Ovary (tissue), 9 donors: ENCODE measurements around the gene REM2. TPM values are rescaled to one million over a fixed set of nuclear protein-coding genes. Genes with fewer than 3 reads are reported as not detected.
A peak's percentile ranks its signal among the peaks of the same experiment; 100 is the strongest.

Experiments used
- DNase-seq, 5 donors: peaks; one replicate each; pipeline ENCODE4 v3.0.0-alpha.2; 2019 to 2020
- H3K27ac ChIP-seq, 2 donors: fragments of 200-600 bp; one replicate each; pipeline versions ENCODE4 v1.5.1 to v1.8.0; 2019 to 2022
- H3K27me3 ChIP-seq: fragments of 200-600 bp; one replicate; pipeline ENCODE4 v1.8.0; 2022
- H3K36me3 ChIP-seq: fragments of 200-600 bp; sonication (generic); one replicate; pipeline ENCODE4 v1.5.1; 2019
- H3K4me1 ChIP-seq: one replicate; pipeline ENCODE4 v1.8.1; 2013; ENCODE audit warnings: mild to moderate bottlenecking, moderate library complexity; ENCODE audit not compliant: insufficient read depth
- H3K4me3 ChIP-seq: fragments of 200-600 bp; sonication (generic); one replicate; pipeline ENCODE4 v1.5.1; 2017
- H3K9me3 ChIP-seq, 2 donors: fragments of 200-600 bp in 1 of 2; sonication (generic) in 1 of 2; one replicate each; pipeline versions ENCODE4 v1.5.1 to v1.8.1; 2013 to 2019; ENCODE audit warnings: mild to moderate bottlenecking in 1 of 2, moderate library complexity in 1 of 2
- EP300 ChIP-seq: sonication (generic); formaldehyde crosslinking; IDR thresholded peaks from one replicate; pipeline ENCODE4 v1.6.1; 2017; ENCODE audit warnings: antibody characterized with exemption
- POLR2A ChIP-seq: fragments of 450-650 bp; IDR thresholded peaks from one replicate; pipeline ENCODE4 v1.6.1; 2017; ENCODE audit warnings: antibody characterized with exemption, mild to moderate bottlenecking, moderate library complexity
- WGBS, 3 donors: extraction: QIAGEN DNeasy Blood & Tissue Kit in 1 of 3; methylation state at CpG; one replicate each; pipeline versions ENCODE4 v1.1.5 to v1.1.7; 2013 to 2017; 5-methylcytosine and 5-hydroxymethylcytosine counted together
- intact Hi-C, 4 donors: fragments of 100-400 bp; cut with DNase I; formaldehyde crosslinking; loops; one replicate each; pipeline versions ENCODE4 v1.11.0 to v1.15.1; 2022 to 2023
- polyA plus RNA-seq, 2 donors: library from polyadenylated mRNA; stranded (reverse); fragments of 200-250 nt in 1 of 2; fragments of 350-450 nt in 1 of 2; fragmentation: Illumina TruSeq in 1 of 2; extraction: RNeasy Lipid Tissue Mini Kit (QIAGEN cat#74804) in 1 of 2; gene quantifications; one replicate each; pipeline ENCODE4 v1.2.3, GENCODE V29; 2013 to 2014
- total RNA-seq, 7 donors: library from RNA; depleted of rRNA in 2 of 7; stranded (reverse); fragments of >200 nt in 2 of 7; fragmentation: NEBNext Ultra II Directional in 3 of 7; extraction: Animal tissue kit (Norgen Biotek cat#: 25700) in 3 of 7; gene quantifications; one replicate each; pipeline versions ENCODE4 v1.1.0 to v1.2.4, GENCODE V29; 2016 to 2023
- TF ChIP-seq, protein P1 (sequence below), 3 donors: fragments of 450-650 bp in 2 of 3; fragments of 200-600 bp in 1 of 3; IDR thresholded peaks; one replicate each; pipeline versions ENCODE4 v1.5.1 to v1.8.0; 2016 to 2022; ENCODE audit warnings: antibody characterized with exemption in 3 of 3, mild to moderate bottlenecking in 1 of 3
- donor health status: DM: no; HTN: no; CAD: no; lungs with moderate emphysema.
- donor health status: DM: no; HTN: no; CAD: no.
- donor health status: Bipolar disorder and iron deficiency.
- donor health status: DM: yes; HTN: yes; CAD: no.
- donor health status: DM: no; HTN: no; CAD: no.
- donor health status: DM: yes; HTN: yes; CAD: no.

Gene REM2
- total and polyA plus RNA-seq, 9 donors, result 0.12 to 1.1 (median 0.66) TPM

DNA sequence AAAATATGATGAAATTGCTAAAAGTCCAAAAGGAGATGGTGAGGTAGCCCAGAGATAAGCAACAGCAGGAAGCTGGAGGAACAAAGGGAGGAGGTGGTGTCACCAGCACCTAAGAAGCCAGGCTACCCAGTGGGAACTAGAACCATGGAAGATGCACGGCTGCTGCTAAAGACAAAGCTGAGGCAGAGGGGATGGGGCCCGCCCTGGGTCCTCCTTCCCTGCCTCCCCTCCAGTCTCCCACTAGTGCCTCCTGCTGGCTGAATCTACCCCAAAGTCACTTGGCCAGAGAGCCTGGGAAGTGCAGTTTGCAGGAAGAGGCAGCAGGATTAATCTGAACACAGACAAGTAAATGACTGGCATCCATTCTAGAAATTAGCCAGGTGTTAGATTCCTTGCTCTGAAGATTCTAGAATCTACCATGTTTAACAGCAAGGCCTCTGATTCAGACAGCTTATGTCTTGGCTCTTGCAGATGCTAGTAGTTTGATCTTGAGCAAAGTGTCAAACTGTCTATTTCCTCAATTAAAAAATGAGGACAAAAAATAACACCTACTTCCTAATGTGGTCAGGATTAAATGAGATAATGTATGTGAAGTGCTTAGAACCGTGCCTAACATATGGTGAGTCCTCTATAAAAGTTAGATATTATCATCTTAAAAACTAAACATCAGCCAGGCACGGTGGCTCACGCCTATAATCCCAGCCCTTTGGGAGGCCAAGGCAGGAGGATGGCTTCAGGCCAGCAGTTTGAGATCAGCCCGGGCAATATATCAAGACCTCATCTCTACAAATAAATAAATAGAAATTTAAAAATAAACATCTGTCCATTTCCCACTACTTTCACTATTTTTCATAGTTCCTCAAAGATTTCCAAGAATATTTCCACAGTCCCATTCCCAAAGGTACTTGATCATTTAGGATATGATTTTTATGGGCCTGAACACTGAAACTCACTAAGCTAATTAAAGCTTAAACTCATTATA, 17.3 kb upstream of the REM2 start:
- no peak overlapping the region for H3K4me3 ChIP-seq
- no peaks in the 10 kb centered on the region for H3K36me3 ChIP-seq
- TF ChIP-seq, protein P1, sequence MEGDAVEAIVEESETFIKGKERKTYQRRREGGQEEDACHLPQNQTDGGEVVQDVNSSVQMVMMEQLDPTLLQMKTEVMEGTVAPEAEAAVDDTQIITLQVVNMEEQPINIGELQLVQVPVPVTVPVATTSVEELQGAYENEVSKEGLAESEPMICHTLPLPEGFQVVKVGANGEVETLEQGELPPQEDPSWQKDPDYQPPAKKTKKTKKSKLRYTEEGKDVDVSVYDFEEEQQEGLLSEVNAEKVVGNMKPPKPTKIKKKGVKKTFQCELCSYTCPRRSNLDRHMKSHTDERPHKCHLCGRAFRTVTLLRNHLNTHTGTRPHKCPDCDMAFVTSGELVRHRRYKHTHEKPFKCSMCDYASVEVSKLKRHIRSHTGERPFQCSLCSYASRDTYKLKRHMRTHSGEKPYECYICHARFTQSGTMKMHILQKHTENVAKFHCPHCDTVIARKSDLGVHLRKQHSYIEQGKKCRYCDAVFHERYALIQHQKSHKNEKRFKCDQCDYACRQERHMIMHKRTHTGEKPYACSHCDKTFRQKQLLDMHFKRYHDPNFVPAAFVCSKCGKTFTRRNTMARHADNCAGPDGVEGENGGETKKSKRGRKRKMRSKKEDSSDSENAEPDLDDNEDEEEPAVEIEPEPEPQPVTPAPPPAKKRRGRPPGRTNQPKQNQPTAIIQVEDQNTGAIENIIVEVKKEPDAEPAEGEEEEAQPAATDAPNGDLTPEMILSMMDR (IDR thresholded peaks at IDR 0.05), result no peak
- TF ChIP-seq EP300, result no peak
- peaks cover 1% of the 10 kb centered on the region for H3K4me1 ChIP-seq
- no peak overlapping the region for H3K27ac ChIP-seq
- peak in 1 of 5 donors; percentile 26 for DNase-seq
- no peaks in the 10 kb centered on the region for H3K27me3 ChIP-seq
- H3K9me3 ChIP-seq, result no peaks in the 10 kb centered on the region
- WGBS, 3 donors, result 35 to 46% (median 42%) methylated on average over 6 of the region's 6 CpGs
- intact Hi-C loops, result no loop called here

- H3K9me3 ChIP-seq, result no peaks in the 10 kb centered on the region
- WGBS, 3 donors, result 94 to 95% (median 94%) methylated on average over 5 of the region's 5 CpGs
- DNase-seq, result no peak
Observed at GRCh38 chr14:22866874-22867273, 16.1 kb upstream of the REM2 start.

DNA sequence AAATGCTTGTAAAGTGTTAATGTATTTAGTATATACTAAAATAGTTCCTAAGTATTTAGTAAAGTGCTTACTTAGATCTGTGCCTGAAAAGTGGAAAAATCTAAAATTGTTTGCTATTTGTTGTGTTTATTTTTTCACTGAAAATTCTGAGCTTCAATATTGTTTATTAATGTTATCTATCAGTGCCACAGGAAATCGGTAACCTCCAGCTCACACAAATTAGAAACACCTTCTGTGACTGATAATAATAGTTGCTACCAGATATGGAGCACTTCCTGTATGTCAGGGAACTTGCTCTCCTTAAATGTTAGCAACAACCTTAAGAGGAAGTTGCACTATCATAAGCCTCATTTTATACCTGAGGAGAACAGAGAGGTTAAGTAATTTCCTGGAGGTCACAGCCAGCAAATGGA, 12.2 kb upstream of the REM2 start:
- DNase-seq, result no peak
- H3K27me3 ChIP-seq, result no peaks in the 10 kb centered on the region
- H3K4me3 ChIP-seq, result peak overlapping the region; percentile 86
- intact Hi-C loops, result loop anchor here in 2 of 4 donors (5.0 to 10.0 kb wide), 2 partner anchors 114 to 116 kb away; partner anchors contain the start of gene AJUBA (in 1 of the 2)
- H3K36me3 ChIP-seq, result no peaks in the 10 kb centered on the region
- H3K4me1 ChIP-seq, result peaks cover 4% of the 10 kb centered on the region
- H3K9me3 ChIP-seq, result no peaks in the 10 kb centered on the region
- WGBS, 3 donors, result 0% methylated on average over 1 of the region's 1 CpG
- peak overlapping the region; percentile 96 to 98 for H3K27ac ChIP-seq
- TF ChIP-seq, protein P1 (IDR thresholded peaks at IDR 0.05), result no peak
- TF ChIP-seq EP300, result no peak
- no peak for TF ChIP-seq POLR2A

More at GRCh38 chr14:22866874-22867273, 16.1 kb upstream of the REM2 start:
- TF ChIP-seq EP300, result no peak
- TF ChIP-seq, protein P1 (IDR thresholded peaks at IDR 0.05), result no peak
- TF ChIP-seq POLR2A, result no peak
- H3K36me3 ChIP-seq, result no peaks in the 10 kb centered on the region
- H3K4me1 ChIP-seq, result peaks cover 1% of the 10 kb centered on the region
- H3K27me3 ChIP-seq, result no peaks in the 10 kb centered on the region
- H3K27ac ChIP-seq, result no peak overlapping the region
- H3K4me3 ChIP-seq, result no peak overlapping the region
- intact Hi-C loops, result no loop called here

- Histone ChIP-seq H3K9me3 (no peaks in the 10 kb centered on the region), H3K36me3 (no peaks in the 10 kb centered on the region), H3K27ac (peak within 1 kb of the TSS; percentile 96 to 98), H3K4me3 (peak within 1 kb of the TSS; percentile 86), H3K4me1 (peaks cover 4% of the 10 kb centered on the region), H3K27me3 (no peaks in the 10 kb centered on the region)
- peak; percentile 91 to 94 (median 92) for DNase-seq
- TF ChIP-seq, protein P1 (IDR thresholded peaks at IDR 0.05), result peak in 1 of 3 donors; percentile 20
- TF ChIP-seq POLR2A (peak; percentile 79), EP300 (peak; percentile 20)
- intact Hi-C loops, result loop anchor here in 3 of 4 donors (2.0 to 10.0 kb wide), 3 partner anchors 57 to 116 kb away; partner anchors contain the start of genes AJUBA (in 1 of the 3) and PRMT5 (in 1 of the 3)
- 0 to 1% (median 1%) methylated on average over 49 to 50 of the region's 50 CpGs for WGBS, 3 donors
Observed at GRCh38 chr14:22871224-22872032, 11.6 kb upstream of the REM2 start, which contains the start of gene LRP10. Gene LRP10, plus strand, starts transcription at chr14:22871740. Its CDS starts 564 bp downstream, at chr14:22872304.
